K562 (cell line): ENCODE results near the gene PHF1. TPM values are rescaled to one million over a fixed set of nuclear protein-coding genes. Genes with fewer than 3 reads are reported as not detected.
A peak's percentile ranks its signal among the peaks of the same experiment; 100 is the strongest.

Experiments used
- ARHGAP35 ChIP-seq: fragments of 450-650 bp; IDR thresholded peaks from 2 replicates; pipeline ENCODE4 v1.6.1; 2018; ENCODE audit not compliant: partially characterized antibody
- ATF3 ChIP-seq, 2 experiments: fragments of 450-650 bp in 1 of 2; sonication (generic) in 1 of 2; formaldehyde crosslinking in 1 of 2; IDR thresholded peaks in 1 of 2; conservative IDR thresholded peaks in 1 of 2; 2 replicates each; pipeline versions ENCODE4 v1.6.1 to v1.8.1; 2016 to 2023; ENCODE audit warnings: mild to moderate bottlenecking in 2 of 2, moderate library complexity in 2 of 2, inconsistent platforms in 1 of 2, missing genetic modification reagents in 1 of 2
- BRD9 ChIP-seq: fragments of 450-650 bp; IDR thresholded peaks from 2 replicates; pipeline ENCODE4 v1.6.1; 2018; ENCODE audit warnings: low read depth; ENCODE audit not compliant: partially characterized antibody
- HBP1 ChIP-seq: fragments of 450-650 bp; formaldehyde crosslinking; IDR thresholded peaks from 2 replicates; pipeline ENCODE4 v1.4.0; 2022; ENCODE audit warnings: missing genetic modification characterization
- HDAC6 ChIP-seq: IDR thresholded peaks from 2 replicates; pipeline ENCODE4 v1.6.1; 2012; ENCODE audit warnings: low read depth, mild to moderate bottlenecking, control low read depth, inconsistent platforms, low read length, moderate library complexity
- JUNB ChIP-seq: fragments of 450-650 bp; formaldehyde crosslinking; conservative IDR thresholded peaks from 2 replicates; pipeline ENCODE4 v1.4.0; 2020; ENCODE audit warnings: mild to moderate bottlenecking
- KDM5B ChIP-seq: fragments of 200-600 bp; sonication (generic); IDR thresholded peaks from 2 replicates; pipeline ENCODE4 v1.6.1; 2012; ENCODE audit warnings: low read depth, mild to moderate bottlenecking, moderate library complexity, low read length, control low read depth, inconsistent platforms; ENCODE audit not compliant: insufficient replicate concordance
- MNT ChIP-seq, 2 experiments: fragments of 450-650 bp; conservative IDR thresholded peaks; 2 replicates each; pipeline ENCODE4 v1.6.1; 2017; ENCODE audit warnings: mild to moderate bottlenecking in 2 of 2, moderate library complexity in 2 of 2
- NFE2 ChIP-seq: IDR thresholded peaks from 2 replicates; pipeline ENCODE4 v1.6.1; 2014; ENCODE audit warnings: antibody characterized with exemption, low read depth
- NFE2L1 ChIP-seq: fragments of 450-650 bp; IDR thresholded peaks from 2 replicates; pipeline ENCODE4 v1.6.1; 2016; ENCODE audit warnings: missing genetic modification characterization, low read depth, mild to moderate bottlenecking, missing compliant biosample characterization, moderate library complexity, borderline replicate concordance
- POLR2A ChIP-seq: fragments of 450-650 bp; conservative IDR thresholded peaks from 2 replicates; pipeline ENCODE4 v1.6.1; 2016
- POU5F1 ChIP-seq: fragments of 150-350 bp; IDR thresholded peaks from 2 replicates; pipeline ENCODE4 v1.6.1; 2014; ENCODE audit warnings: borderline replicate concordance, low read length, low read depth, mild to moderate bottlenecking; ENCODE audit not compliant: partially characterized antibody
- STAT5A ChIP-seq: IDR thresholded peaks from 2 replicates; pipeline ENCODE4 v1.6.1; 2012; ENCODE audit warnings: low read length, inconsistent platforms, borderline replicate concordance
- STAT5B ChIP-seq: fragments of 250-450 bp; sonication (Bioruptor Pico); IDR thresholded peaks from 2 replicates; pipeline ENCODE4 v1.8.0; 2021; ENCODE audit warnings: mild to moderate bottlenecking, inconsistent platforms
- STAT6 ChIP-seq: sonication (generic); formaldehyde crosslinking; IDR thresholded peaks from 2 replicates; pipeline ENCODE4 v1.8.1; 2023; ENCODE audit warnings: mild to moderate bottlenecking, missing genetic modification reagents
- ZNF780A ChIP-seq: fragments of 250-450 bp; sonication (Bioruptor Pico); IDR thresholded peaks from 2 replicates; pipeline ENCODE4 v1.5.0; 2021; ENCODE audit warnings: mild to moderate bottlenecking
- polyA plus RNA-seq, 8 experiments: library from polyadenylated mRNA; depleted of rRNA in 4 of 8; stranded (reverse) in 5 of 8; unstranded in 3 of 8; fragments of >200 nt; fragmentation: Nextera tagmentation in 2 of 8; fragmentation: Illumina TruSeq in 1 of 8; extraction: Ambion mirVana in 2 of 8; extraction: Trizol in 1 of 8; gene quantifications; 2 replicates each; pipeline versions ENCODE4 v1.2.1 to v1.2.3, GENCODE V29; 2011 to 2014; ENCODE audit warnings: inconsistent platforms in 1 of 8, missing spikeins in 1 of 8
- total RNA-seq, 7 experiments: library from RNA; depleted of rRNA in 6 of 7; stranded (reverse); fragments of >200 nt in 6 of 7; fragmentation: Illumina TruSeq in 2 of 7; extraction: Trizol in 2 of 7; gene quantifications; 2 replicates each; pipeline versions ENCODE4 v1.2.1 to v1.2.3, GENCODE V29; 2011 to 2021; ENCODE audit warnings: low replicate concordance in 1 of 7
- TF ChIP-seq, protein P1 (sequence below): fragments of 450-650 bp; formaldehyde crosslinking; IDR thresholded peaks from 2 replicates; pipeline ENCODE4 v1.4.0; 2022; ENCODE audit warnings: missing genetic modification characterization
- TF ChIP-seq, protein P2 (sequence below): fragments of 250-450 bp; sonication (Bioruptor Pico); IDR thresholded peaks from 2 replicates; pipeline ENCODE4 v1.8.0; 2022; ENCODE audit warnings: inconsistent platforms, mild to moderate bottlenecking, moderate library complexity, borderline replicate concordance

Gene PHF1
- total and polyA plus RNA-seq, 9 of the 15 experiments (the other 6 are each of a cell fraction or from before 2014, with no cell fraction given): 3.7 to 64.2 (median 33.7) TPM

- TF ChIP-seq, protein P1, sequence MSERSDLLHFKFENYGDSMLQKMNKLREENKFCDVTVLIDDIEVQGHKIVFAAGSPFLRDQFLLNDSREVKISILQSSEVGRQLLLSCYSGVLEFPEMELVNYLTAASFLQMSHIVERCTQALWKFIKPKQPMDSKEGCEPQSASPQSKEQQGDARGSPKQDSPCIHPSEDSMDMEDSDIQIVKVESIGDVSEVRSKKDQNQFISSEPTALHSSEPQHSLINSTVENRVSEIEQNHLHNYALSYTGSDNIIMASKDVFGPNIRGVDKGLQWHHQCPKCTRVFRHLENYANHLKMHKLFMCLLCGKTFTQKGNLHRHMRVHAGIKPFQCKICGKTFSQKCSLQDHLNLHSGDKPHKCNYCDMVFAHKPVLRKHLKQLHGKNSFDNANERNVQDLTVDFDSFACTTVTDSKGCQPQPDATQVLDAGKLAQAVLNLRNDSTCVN (CRISPR knock-in tag): peak; percentile 75
- no peak for TF ChIP-seq POU5F1
- no peak for TF ChIP-seq STAT5A
- TF ChIP-seq KDM5B: no peak
- 0 out of 2 replicates have a peak, but pooled peaks have one; percentile 20 for TF ChIP-seq ATF3 (IDR thresholded peaks at IDR 0.05)
- TF ChIP-seq ATF3 (CRISPR knock-in tag; conservative IDR thresholded peaks at IDR 0.05): no peak
- TF ChIP-seq JUNB (CRISPR knock-in tag): no peak
- no peak for TF ChIP-seq NFE2L1 (tag)
- no peak for TF ChIP-seq MNT (conservative IDR thresholded peaks at IDR 0.05)
- TF ChIP-seq STAT6: no peak
- no peak for TF ChIP-seq NFE2
- TF ChIP-seq BRD9: no peak
- TF ChIP-seq, protein P2, sequence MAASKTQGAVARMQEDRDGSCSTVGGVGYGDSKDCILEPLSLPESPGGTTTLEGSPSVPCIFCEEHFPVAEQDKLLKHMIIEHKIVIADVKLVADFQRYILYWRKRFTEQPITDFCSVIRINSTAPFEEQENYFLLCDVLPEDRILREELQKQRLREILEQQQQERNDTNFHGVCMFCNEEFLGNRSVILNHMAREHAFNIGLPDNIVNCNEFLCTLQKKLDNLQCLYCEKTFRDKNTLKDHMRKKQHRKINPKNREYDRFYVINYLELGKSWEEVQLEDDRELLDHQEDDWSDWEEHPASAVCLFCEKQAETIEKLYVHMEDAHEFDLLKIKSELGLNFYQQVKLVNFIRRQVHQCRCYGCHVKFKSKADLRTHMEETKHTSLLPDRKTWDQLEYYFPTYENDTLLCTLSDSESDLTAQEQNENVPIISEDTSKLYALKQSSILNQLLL (CRISPR knock-in tag): no peak
- TF ChIP-seq POLR2A: no peak
- TF ChIP-seq STAT5B: no peak
- TF ChIP-seq HBP1 (CRISPR knock-in tag): 0 out of 2 replicates have a peak, but pooled peaks have one; percentile 20
- no peak for TF ChIP-seq HDAC6
- TF ChIP-seq ARHGAP35: no peak
- no peak for TF ChIP-seq ZNF780A
These were observed 22.9 kb downstream of the PHF1 start (continued) for GRCh38 chr6:33433544-33434191.
